ENCODE measurements around the gene ASRGL1. TPM values are rescaled to one million over a fixed set of nuclear protein-coding genes. Genes with fewer than 3 reads are reported as not detected.

ASRGL1 gene
- total RNA-seq, 1 experiment from 2014 or later, result 31.1 TPM

GRCh38 chr11:62418733-62419132 lies 81.5 kb downstream of the ASRGL1 start, which contains the start of gene SCGB1A1:
Gene SCGB1A1, plus strand, starts transcription at chr11:62419033. Its CDS starts 63 bp downstream, at chr11:62419096.
- no peaks in the 10 kb centered on the region for H3K4me1 ChIP-seq (ENCODE audit: insufficient read depth, low read length)
- Mint-ChIP-seq H3K36me3 (ENCODE audit: insufficient read depth in 1 of 3, low read depth in 3 of 3) (no peaks in the 10 kb centered on the region), H3K4me3 (no peak within 1 kb of the TSS), H3K27me3 (ENCODE audit: low read depth) (peaks cover 48% of the 10 kb centered on the region), H3K9me3 (no peaks in the 10 kb centered on the region), H3K4me1 (peaks cover 9 to 15% of the 10 kb centered on the region in 2 experiments), H3K27ac (peak within 1 kb of the TSS in 1 of 3 experiments; percentile 49; a peak in 2 of 7 replicates)
- no peak within 1 kb of the TSS for H4K8ac ChIP-seq (replicated peaks; ENCODE audit: insufficient read length, low read depth, low read length)
- no CpG with 5 or more reads among the region's 4 CpGs for WGBS (ENCODE audit: extremely low coverage, insufficient read length, low lambda C conversion rate)
- H3K4me2 ChIP-seq (ENCODE audit: insufficient read depth, insufficient read length, low read length), result no peak within 1 kb of the TSS
- no peaks in the 10 kb centered on the region for H4K20me1 ChIP-seq (ENCODE audit: control insufficient read depth, insufficient read depth, insufficient read length)
- H2BK20ac ChIP-seq (ENCODE audit: low read depth, low read length, poor library complexity, severe bottlenecking), result no peak within 1 kb of the TSS
- H3K79me2 ChIP-seq (ENCODE audit: insufficient read depth, low read length), result no peaks in the 10 kb centered on the region
- H2AK5ac ChIP-seq (ENCODE audit: insufficient read length, low read length), result no peak within 1 kb of the TSS
- H4K91ac ChIP-seq (ENCODE audit: insufficient read length, low read depth, low read length), result no peak within 1 kb of the TSS
- H3K56ac ChIP-seq (ENCODE audit: insufficient read length, low read depth, low read length), result no peak within 1 kb of the TSS
- H3K14ac ChIP-seq (ENCODE audit: insufficient read depth, low read length), result no peak within 1 kb of the TSS; the same call in 1 of the 2 replicates
- no peak within 1 kb of the TSS for H2AFZ ChIP-seq (ENCODE audit: low read length)
- peaks cover 2% of the 10 kb centered on the region; the same call in 1 of the 2 replicates for H3K27me3 ChIP-seq (ENCODE audit: insufficient read depth, low read length)
- TF ChIP-seq, protein P1, sequence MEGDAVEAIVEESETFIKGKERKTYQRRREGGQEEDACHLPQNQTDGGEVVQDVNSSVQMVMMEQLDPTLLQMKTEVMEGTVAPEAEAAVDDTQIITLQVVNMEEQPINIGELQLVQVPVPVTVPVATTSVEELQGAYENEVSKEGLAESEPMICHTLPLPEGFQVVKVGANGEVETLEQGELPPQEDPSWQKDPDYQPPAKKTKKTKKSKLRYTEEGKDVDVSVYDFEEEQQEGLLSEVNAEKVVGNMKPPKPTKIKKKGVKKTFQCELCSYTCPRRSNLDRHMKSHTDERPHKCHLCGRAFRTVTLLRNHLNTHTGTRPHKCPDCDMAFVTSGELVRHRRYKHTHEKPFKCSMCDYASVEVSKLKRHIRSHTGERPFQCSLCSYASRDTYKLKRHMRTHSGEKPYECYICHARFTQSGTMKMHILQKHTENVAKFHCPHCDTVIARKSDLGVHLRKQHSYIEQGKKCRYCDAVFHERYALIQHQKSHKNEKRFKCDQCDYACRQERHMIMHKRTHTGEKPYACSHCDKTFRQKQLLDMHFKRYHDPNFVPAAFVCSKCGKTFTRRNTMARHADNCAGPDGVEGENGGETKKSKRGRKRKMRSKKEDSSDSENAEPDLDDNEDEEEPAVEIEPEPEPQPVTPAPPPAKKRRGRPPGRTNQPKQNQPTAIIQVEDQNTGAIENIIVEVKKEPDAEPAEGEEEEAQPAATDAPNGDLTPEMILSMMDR (conservative IDR thresholded peaks at IDR 0.05), result no peak
- no peak within 1 kb of the TSS for H2BK12ac ChIP-seq (ENCODE audit: insufficient read length, low read depth, low read length)
- no peak within 1 kb of the TSS for H2BK5ac ChIP-seq (ENCODE audit: insufficient read length, low read length)
- H3K27ac ChIP-seq (ENCODE audit: insufficient read length, low read depth, low read length), result no peak within 1 kb of the TSS
- no peak within 1 kb of the TSS for H2BK15ac ChIP-seq (ENCODE audit: low read depth, low read length)
- H3K79me1 ChIP-seq (ENCODE audit: insufficient read depth, low read depth, low read length, poor library complexity, severe bottlenecking), result no peaks in the 10 kb centered on the region
- DNase-seq, result no peak
- H4K5ac ChIP-seq (ENCODE audit: insufficient read length, low read depth, low read length), result no peak within 1 kb of the TSS
- H3K18ac ChIP-seq (ENCODE audit: insufficient read length, low read depth, low read length), result no peak within 1 kb of the TSS
- no peaks in the 10 kb centered on the region for H3K23me2 ChIP-seq (ENCODE audit: insufficient read length, low read depth, low read length, poor library complexity, severe bottlenecking)
- no peak within 1 kb of the TSS for H3T11ph ChIP-seq (ENCODE audit: low read length)
- H3K9ac ChIP-seq (ENCODE audit: extremely low read depth, insufficient read length, low read length), result no peak within 1 kb of the TSS
- no peak within 1 kb of the TSS for H3K4ac ChIP-seq (ENCODE audit: low read depth, low read length)
- no peaks in the 10 kb centered on the region for H3K9me3 ChIP-seq (ENCODE audit: control insufficient read depth, low read depth, low read length)
- no peak within 1 kb of the TSS for H3K23ac ChIP-seq (ENCODE audit: insufficient read length, low read depth, low read length)
- no peak within 1 kb of the TSS for H2BK120ac ChIP-seq (ENCODE audit: low read depth, low read length, poor library complexity, severe bottlenecking)
